ENCODE measurements around the gene RARA.

DNA sequence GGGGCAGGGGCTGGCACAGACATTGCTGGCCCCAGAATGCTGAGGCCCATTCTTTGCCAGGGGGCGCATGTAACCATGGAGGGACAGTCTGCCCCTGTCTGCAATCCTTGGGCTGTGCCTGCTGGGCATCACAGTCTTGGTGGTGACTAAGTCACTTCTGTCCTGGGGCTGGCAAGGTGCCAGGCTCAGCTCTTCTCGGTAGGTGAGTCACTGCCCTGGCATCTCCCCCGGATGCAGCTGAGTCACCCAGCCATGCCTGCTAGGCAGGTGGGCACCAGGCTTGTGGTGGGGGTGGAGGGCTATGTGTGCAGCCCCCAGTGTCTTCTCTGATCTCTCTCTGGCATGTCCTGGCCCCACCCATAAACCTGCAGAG, 5.6 kb downstream of the RARA start:
- TF ChIP-seq, protein P1, sequence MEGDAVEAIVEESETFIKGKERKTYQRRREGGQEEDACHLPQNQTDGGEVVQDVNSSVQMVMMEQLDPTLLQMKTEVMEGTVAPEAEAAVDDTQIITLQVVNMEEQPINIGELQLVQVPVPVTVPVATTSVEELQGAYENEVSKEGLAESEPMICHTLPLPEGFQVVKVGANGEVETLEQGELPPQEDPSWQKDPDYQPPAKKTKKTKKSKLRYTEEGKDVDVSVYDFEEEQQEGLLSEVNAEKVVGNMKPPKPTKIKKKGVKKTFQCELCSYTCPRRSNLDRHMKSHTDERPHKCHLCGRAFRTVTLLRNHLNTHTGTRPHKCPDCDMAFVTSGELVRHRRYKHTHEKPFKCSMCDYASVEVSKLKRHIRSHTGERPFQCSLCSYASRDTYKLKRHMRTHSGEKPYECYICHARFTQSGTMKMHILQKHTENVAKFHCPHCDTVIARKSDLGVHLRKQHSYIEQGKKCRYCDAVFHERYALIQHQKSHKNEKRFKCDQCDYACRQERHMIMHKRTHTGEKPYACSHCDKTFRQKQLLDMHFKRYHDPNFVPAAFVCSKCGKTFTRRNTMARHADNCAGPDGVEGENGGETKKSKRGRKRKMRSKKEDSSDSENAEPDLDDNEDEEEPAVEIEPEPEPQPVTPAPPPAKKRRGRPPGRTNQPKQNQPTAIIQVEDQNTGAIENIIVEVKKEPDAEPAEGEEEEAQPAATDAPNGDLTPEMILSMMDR (IDR thresholded peaks at IDR 0.05; ENCODE audit: insufficient read depth, low read depth, low read length): no peak
- TF ChIP-seq EZH2 (IDR thresholded peaks at IDR 0.05; ENCODE audit: insufficient read depth, low read length): no peak
